K562 (cell line): ENCODE results near the gene PPP1R16B. TPM values are rescaled to one million over a fixed set of nuclear protein-coding genes. Genes with fewer than 3 reads are reported as not detected.
A peak's percentile ranks its signal among the peaks of the same experiment; 100 is the strongest.

Source experiments
- CBFA2T2 ChIP-seq: fragments of 450-650 bp; conservative IDR thresholded peaks from 2 replicates; pipeline ENCODE4 v1.6.1; 2017; ENCODE audit warnings: mild to moderate bottlenecking
- EP300 ChIP-seq: IDR thresholded peaks from 2 replicates; pipeline ENCODE4 v1.6.1; 2012; ENCODE audit warnings: low read length, improper control_type of control experiment
- GATA2 ChIP-seq: sonication (generic); formaldehyde crosslinking; IDR thresholded peaks from 2 replicates; pipeline ENCODE4 v1.4.0; 2020; ENCODE audit warnings: mild to moderate bottlenecking, missing genetic modification reagents
- MEIS2 ChIP-seq: fragments of 450-650 bp; IDR thresholded peaks from 2 replicates; pipeline ENCODE4 v1.6.1; 2014; ENCODE audit warnings: mild to moderate bottlenecking; ENCODE audit not compliant: partially characterized antibody
- NBN ChIP-seq: fragments of 450-650 bp; IDR thresholded peaks from 2 replicates; pipeline ENCODE4 v1.6.1; 2016; ENCODE audit warnings: low read depth, mild to moderate bottlenecking
- SIX5 ChIP-seq, 2 experiments: IDR thresholded peaks; 2 replicates each; pipeline ENCODE4 v1.6.1; 2011; ENCODE audit warnings: low read length in 2 of 2, borderline replicate concordance in 1 of 2, low read depth in 1 of 2, mild to moderate bottlenecking in 1 of 2, moderate library complexity in 1 of 2; ENCODE audit not compliant: insufficient read depth in 1 of 2
- ZEB2 ChIP-seq: fragments of 450-650 bp; IDR thresholded peaks from 2 replicates; pipeline ENCODE4 v1.6.1; 2016
- polyA plus RNA-seq, 8 experiments: library from polyadenylated mRNA; depleted of rRNA in 4 of 8; stranded (reverse) in 5 of 8; unstranded in 3 of 8; fragments of >200 nt; fragmentation: Nextera tagmentation in 2 of 8; fragmentation: Illumina TruSeq in 1 of 8; extraction: Ambion mirVana in 2 of 8; extraction: Trizol in 1 of 8; gene quantifications; 2 replicates each; pipeline versions ENCODE4 v1.2.1 to v1.2.3, GENCODE V29; 2011 to 2014; ENCODE audit warnings: inconsistent platforms in 1 of 8, missing spikeins in 1 of 8
- total RNA-seq, 7 experiments: library from RNA; depleted of rRNA in 6 of 7; stranded (reverse); fragments of >200 nt in 6 of 7; fragmentation: Illumina TruSeq in 2 of 7; extraction: Trizol in 2 of 7; gene quantifications; 2 replicates each; pipeline versions ENCODE4 v1.2.1 to v1.2.3, GENCODE V29; 2011 to 2021; ENCODE audit warnings: low replicate concordance in 1 of 7
- TF ChIP-seq, protein P1 (sequence below), 2 experiments: IDR thresholded peaks in 1 of 2; conservative IDR thresholded peaks in 1 of 2; 2 replicates each; pipeline ENCODE4 v1.6.1; 2016; ENCODE audit warnings: low read depth in 2 of 2, mild to moderate bottlenecking in 1 of 2, missing compliant biosample characterization in 1 of 2, missing genetic modification characterization in 1 of 2, moderate library complexity in 1 of 2
- TF ChIP-seq, protein P2 (sequence below), 2 experiments: fragments of 450-650 bp in 1 of 2; IDR thresholded peaks; 2 replicates each; pipeline ENCODE4 v1.6.1; 2011 to 2017; ENCODE audit warnings: low read depth in 2 of 2, antibody characterized with exemption in 1 of 2, borderline replicate concordance in 1 of 2, low read length in 1 of 2, mild to moderate bottlenecking in 1 of 2, mixed read lengths in 1 of 2; ENCODE audit not compliant: control insufficient read depth in 1 of 2
- TF ChIP-seq, protein P3 (sequence below): fragments of 450-650 bp; formaldehyde crosslinking; IDR thresholded peaks from 2 replicates; pipeline ENCODE4 v1.4.0; 2020; ENCODE audit warnings: mild to moderate bottlenecking, mixed read lengths
- TF ChIP-seq, protein P4 (sequence below): sonication (generic); formaldehyde crosslinking; IDR thresholded peaks from 2 replicates; pipeline ENCODE4 v1.9.0; 2022; ENCODE audit warnings: mild to moderate bottlenecking, missing genetic modification reagents
- TF ChIP-seq, protein P5 (sequence below): sonication (generic); formaldehyde crosslinking; IDR thresholded peaks from 2 replicates; pipeline ENCODE4 v1.8.0; 2022; ENCODE audit warnings: missing genetic modification reagents, mild to moderate bottlenecking, moderate library complexity, borderline replicate concordance
- TF ChIP-seq, protein P6 (sequence below): fragments of 250-450 bp; sonication (Bioruptor Pico); IDR thresholded peaks from 2 replicates; pipeline ENCODE4 v1.5.1; 2021; ENCODE audit warnings: mild to moderate bottlenecking
- TF ChIP-seq, protein P7 (sequence below): fragments of 450-650 bp; formaldehyde crosslinking; IDR thresholded peaks from 2 replicates; pipeline ENCODE4 v1.4.0; 2022; ENCODE audit warnings: mild to moderate bottlenecking, moderate library complexity

PPP1R16B gene
- total and polyA plus RNA-seq, 9 of the 15 experiments (the other 6 are each of a cell fraction or from before 2014, with no cell fraction given): 1.5 to 11.5 (median 6.8) TPM

DNA sequence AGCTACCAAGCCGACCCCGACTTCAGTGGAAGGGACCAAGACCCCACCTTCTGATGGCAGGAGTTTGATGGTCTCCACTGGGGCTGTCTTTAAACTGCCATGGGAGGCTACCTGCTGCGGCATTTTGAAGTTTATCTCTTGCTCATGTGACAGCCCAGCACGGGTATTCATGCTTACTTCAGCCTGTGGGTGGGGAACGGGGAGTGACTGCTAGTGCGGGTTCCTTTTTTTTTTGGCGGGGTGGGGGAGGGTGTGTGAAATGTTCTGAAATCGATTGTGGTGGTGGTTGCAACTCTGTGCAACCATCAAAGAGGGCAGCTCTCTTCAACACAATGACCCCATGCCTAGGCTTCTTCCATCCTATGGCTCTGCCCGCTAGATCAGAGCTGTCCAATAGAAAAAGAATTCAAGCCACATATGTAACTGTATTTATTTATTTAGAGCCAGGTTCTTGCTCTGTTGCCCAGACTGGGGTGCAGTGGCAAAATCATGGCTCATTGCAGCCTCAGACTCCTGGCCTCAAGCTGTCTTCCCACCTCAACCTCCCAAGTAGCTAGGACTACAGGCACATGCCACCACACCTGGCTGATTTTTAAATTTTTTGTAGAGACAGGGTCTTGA is 53.7 kb downstream of the PPP1R16B start (continued):
- TF ChIP-seq, protein P1, sequence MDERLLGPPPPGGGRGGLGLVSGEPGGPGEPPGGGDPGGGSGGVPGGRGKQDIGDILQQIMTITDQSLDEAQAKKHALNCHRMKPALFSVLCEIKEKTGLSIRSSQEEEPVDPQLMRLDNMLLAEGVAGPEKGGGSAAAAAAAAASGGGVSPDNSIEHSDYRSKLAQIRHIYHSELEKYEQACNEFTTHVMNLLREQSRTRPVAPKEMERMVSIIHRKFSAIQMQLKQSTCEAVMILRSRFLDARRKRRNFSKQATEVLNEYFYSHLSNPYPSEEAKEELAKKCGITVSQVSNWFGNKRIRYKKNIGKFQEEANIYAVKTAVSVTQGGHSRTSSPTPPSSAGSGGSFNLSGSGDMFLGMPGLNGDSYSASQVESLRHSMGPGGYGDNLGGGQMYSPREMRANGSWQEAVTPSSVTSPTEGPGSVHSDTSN (CRISPR knock-in tag; IDR thresholded peaks at IDR 0.05; ENCODE audit: low read depth): no peak
- TF ChIP-seq, protein P1 (tag; conservative IDR thresholded peaks at IDR 0.05; ENCODE audit: low read depth): 0 out of 2 replicates have a peak, but pooled peaks have one; percentile 8
- TF ChIP-seq EP300 (peak; percentile 81), ZEB2 (0 out of 2 replicates have a peak, but pooled peaks have one; percentile 52), SIX5 (IDR thresholded peaks at IDR 0.05; ENCODE audit: borderline replicate concordance in 1 of 2, insufficient read depth in 1 of 2, low read depth in 1 of 2, low read length in 2 of 2) (no peak), NBN (peak; percentile 87), GATA2 (CRISPR knock-in tag) (no peak), CBFA2T2 (0 out of 2 replicates have a peak, but pooled peaks have one; percentile 24), MEIS2 (peak; percentile 21)
- TF ChIP-seq, protein P2, sequence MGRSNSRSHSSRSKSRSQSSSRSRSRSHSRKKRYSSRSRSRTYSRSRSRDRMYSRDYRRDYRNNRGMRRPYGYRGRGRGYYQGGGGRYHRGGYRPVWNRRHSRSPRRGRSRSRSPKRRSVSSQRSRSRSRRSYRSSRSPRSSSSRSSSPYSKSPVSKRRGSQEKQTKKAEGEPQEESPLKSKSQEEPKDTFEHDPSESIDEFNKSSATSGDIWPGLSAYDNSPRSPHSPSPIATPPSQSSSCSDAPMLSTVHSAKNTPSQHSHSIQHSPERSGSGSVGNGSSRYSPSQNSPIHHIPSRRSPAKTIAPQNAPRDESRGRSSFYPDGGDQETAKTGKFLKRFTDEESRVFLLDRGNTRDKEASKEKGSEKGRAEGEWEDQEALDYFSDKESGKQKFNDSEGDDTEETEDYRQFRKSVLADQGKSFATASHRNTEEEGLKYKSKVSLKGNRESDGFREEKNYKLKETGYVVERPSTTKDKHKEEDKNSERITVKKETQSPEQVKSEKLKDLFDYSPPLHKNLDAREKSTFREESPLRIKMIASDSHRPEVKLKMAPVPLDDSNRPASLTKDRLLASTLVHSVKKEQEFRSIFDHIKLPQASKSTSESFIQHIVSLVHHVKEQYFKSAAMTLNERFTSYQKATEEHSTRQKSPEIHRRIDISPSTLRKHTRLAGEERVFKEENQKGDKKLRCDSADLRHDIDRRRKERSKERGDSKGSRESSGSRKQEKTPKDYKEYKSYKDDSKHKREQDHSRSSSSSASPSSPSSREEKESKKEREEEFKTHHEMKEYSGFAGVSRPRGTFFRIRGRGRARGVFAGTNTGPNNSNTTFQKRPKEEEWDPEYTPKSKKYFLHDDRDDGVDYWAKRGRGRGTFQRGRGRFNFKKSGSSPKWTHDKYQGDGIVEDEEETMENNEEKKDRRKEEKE (IDR thresholded peaks at IDR 0.05; ENCODE audit: borderline replicate concordance in 1 of 2, control insufficient read depth in 1 of 2, low read depth in 2 of 2, low read length in 1 of 2): no peak
- TF ChIP-seq, protein P3, sequence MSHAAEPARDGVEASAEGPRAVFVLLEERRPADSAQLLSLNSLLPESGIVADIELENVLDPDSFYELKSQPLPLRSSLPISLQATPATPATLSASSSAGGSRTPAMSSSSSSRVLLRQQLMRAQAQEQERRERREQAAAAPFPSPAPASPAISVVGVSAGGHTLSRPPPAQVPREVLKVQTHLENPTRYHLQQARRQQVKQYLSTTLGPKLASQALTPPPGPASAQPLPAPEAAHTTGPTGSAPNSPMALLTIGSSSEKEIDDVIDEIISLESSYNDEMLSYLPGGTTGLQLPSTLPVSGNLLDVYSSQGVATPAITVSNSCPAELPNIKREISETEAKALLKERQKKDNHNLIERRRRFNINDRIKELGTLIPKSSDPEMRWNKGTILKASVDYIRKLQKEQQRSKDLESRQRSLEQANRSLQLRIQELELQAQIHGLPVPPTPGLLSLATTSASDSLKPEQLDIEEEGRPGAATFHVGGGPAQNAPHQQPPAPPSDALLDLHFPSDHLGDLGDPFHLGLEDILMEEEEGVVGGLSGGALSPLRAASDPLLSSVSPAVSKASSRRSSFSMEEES (CRISPR knock-in tag): 0 out of 2 replicates have a peak, but pooled peaks have one; percentile 17
- TF ChIP-seq, protein P4, sequence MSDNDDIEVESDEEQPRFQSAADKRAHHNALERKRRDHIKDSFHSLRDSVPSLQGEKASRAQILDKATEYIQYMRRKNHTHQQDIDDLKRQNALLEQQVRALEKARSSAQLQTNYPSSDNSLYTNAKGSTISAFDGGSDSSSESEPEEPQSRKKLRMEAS (CRISPR knock-in tag): no peak
- TF ChIP-seq, protein P5, sequence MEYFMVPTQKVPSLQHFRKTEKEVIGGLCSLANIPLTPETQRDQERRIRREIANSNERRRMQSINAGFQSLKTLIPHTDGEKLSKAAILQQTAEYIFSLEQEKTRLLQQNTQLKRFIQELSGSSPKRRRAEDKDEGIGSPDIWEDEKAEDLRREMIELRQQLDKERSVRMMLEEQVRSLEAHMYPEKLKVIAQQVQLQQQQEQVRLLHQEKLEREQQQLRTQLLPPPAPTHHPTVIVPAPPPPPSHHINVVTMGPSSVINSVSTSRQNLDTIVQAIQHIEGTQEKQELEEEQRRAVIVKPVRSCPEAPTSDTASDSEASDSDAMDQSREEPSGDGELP (CRISPR knock-in tag): peak; percentile 34; the same call in 1 of the 2 replicates
- TF ChIP-seq, protein P6, sequence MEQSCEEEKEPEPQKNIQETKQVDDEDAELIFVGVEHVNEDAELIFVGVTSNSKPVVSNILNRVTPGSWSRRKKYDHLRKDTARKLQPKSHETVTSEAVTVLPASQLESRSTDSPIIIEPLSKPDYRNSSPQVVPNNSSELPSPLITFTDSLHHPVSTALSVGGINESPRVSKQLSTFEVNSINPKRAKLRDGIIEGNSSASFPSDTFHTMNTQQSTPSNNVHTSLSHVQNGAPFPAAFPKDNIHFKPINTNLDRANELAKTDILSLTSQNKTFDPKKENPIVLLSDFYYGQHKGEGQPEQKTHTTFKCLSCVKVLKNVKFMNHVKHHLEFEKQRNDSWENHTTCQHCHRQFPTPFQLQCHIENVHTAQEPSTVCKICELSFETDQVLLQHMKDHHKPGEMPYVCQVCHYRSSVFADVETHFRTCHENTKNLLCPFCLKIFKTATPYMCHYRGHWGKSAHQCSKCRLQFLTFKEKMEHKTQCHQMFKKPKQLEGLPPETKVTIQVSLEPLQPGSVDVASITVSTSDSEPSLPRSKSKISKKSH (CRISPR knock-in tag): no peak
- TF ChIP-seq, protein P7, sequence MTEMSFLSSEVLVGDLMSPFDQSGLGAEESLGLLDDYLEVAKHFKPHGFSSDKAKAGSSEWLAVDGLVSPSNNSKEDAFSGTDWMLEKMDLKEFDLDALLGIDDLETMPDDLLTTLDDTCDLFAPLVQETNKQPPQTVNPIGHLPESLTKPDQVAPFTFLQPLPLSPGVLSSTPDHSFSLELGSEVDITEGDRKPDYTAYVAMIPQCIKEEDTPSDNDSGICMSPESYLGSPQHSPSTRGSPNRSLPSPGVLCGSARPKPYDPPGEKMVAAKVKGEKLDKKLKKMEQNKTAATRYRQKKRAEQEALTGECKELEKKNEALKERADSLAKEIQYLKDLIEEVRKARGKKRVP: peak; percentile 71; the same call in 1 of the 2 replicates
